T-helper 17 cell (primary cell): ENCODE measurements around the gene LSM11. TPM values are rescaled to one million over a fixed set of nuclear protein-coding genes. Genes with fewer than 3 reads are reported as not detected.

Experiments
- total RNA-seq, 4 donors: library from RNA in 2 of 4; stranded (reverse) in 2 of 4; gene quantifications; one replicate each; pipeline ENCODE4 v1.2.3 and lab custom pipeline; 2022 to 2026

The LSM11 gene
- total RNA-seq, 2 donors from 2014 or later, result 1.0 to 1.4 TPM

Other genes with a start within 250 kb of the LSM11 start
- 100 to 1,000 TPM; 130 to 140 TPM for gene ADAM19, start 167.9 kb upstream of the LSM11 start, total RNA-seq
- gene SOX30, start 91.3 kb upstream of the LSM11 start, total RNA-seq, result under 1 TPM in 1 of 2 donors, not detected in 1; 0.44 TPM
- not detected for gene C5orf52, start 72.2 kb upstream of the LSM11 start, total RNA-seq
- gene THG1L, start 12.3 kb upstream of the LSM11 start, total RNA-seq, result 1 to 10 TPM; 5.2 to 5.5 TPM
- gene CLINT1, start 115.4 kb downstream of the LSM11 start, total RNA-seq, result 100 to 1,000 TPM in 1 of 2 donors, 10 to 100 TPM in 1; 92.7 to 102 TPM